ENCODE results near the gene ZNF423.

The ZNF423 gene

GRCh38 chr16:49639739-49640431 lies 216.0 kb downstream of the ZNF423 start:
- no peak for DNase-seq (ENCODE audit: low read depth)

GRCh38 chr16:49638673-49639610 lies 217.0 kb downstream of the ZNF423 start:
- DNase-seq (ENCODE audit: low read depth): no peak

- no peak for DNase-seq (ENCODE audit: low read depth)
These were observed 217.8 kb downstream of the ZNF423 start for GRCh38 chr16:49637933-49638672.

GRCh38 chr16:49637511-49637910 lies 218.4 kb downstream of the ZNF423 start:
- DNase-seq (ENCODE audit: low read depth): no peak

- no peak for DNase-seq (ENCODE audit: low read depth)
These were observed 219.3 kb downstream of the ZNF423 start for GRCh38 chr16:49636608-49637007.

GRCh38 chr16:49635591-49636581 lies 220.0 kb downstream of the ZNF423 start:
- DNase-seq (ENCODE audit: low read depth): no peak

GRCh38 chr16:49635009-49635350 lies 220.9 kb downstream of the ZNF423 start:
- DNase-seq (ENCODE audit: low read depth): no peak

GRCh38 chr16:49634235-49635008 lies 221.5 kb downstream of the ZNF423 start:
- DNase-seq (ENCODE audit: low read depth): no peak

- no peak for DNase-seq (ENCODE audit: low read depth)
These were observed 223.1 kb downstream of the ZNF423 start for GRCh38 chr16:49632795-49633184.

GRCh38 chr16:49632086-49632794 lies 223.7 kb downstream of the ZNF423 start:
- no peak for DNase-seq (ENCODE audit: low read depth)

GRCh38 chr16:49631187-49632041 lies 224.5 kb downstream of the ZNF423 start:
- DNase-seq (ENCODE audit: low read depth): no peak

GRCh38 chr16:49630783-49631182 lies 225.1 kb downstream of the ZNF423 start:
- no peak for DNase-seq (ENCODE audit: low read depth)

GRCh38 chr16:49629851-49630250 lies 226.1 kb downstream of the ZNF423 start:
- DNase-seq (ENCODE audit: low read depth): no peak

- no peak for DNase-seq (ENCODE audit: low read depth)
These were observed 227.8 kb downstream of the ZNF423 start for GRCh38 chr16:49628148-49628547.

- no peak for DNase-seq (ENCODE audit: low read depth)
These were observed 230.4 kb downstream of the ZNF423 start for GRCh38 chr16:49625311-49626065.

GRCh38 chr16:49623501-49624266 lies 232.2 kb downstream of the ZNF423 start:
- no peak for DNase-seq (ENCODE audit: low read depth)

Measured in non-pigmented ciliary epithelial cell (primary cell).